HG03521 (cell line): ENCODE data around the gene JAG1.

Experiments used
- ATAC-seq: cut with Tn5 transposase; IDR thresholded peaks from one replicate; pipeline ENCODE4 v1.9.1; 2021; ENCODE audit warnings: mild to moderate bottlenecking, moderate library complexity; ENCODE audit not compliant: unreplicated experiment

Gene JAG1

GRCh38 chr20:10654630-10655029, 19.2 kb downstream of the JAG1 start:
- no peak for ATAC-seq

GRCh38 chr20:10654250-10654610, 19.6 kb downstream of the JAG1 start:
- ATAC-seq, result no peak

GRCh38 chr20:10653599-10654249, 20.1 kb downstream of the JAG1 start:
- no peak for ATAC-seq

GRCh38 chr20:10652660-10653261, 21.0 kb downstream of the JAG1 start:
- ATAC-seq, result no peak

- ATAC-seq, result no peak
These were observed 21.6 kb downstream of the JAG1 start for GRCh38 chr20:10652185-10652584.

- no peak for ATAC-seq
These were observed 22.4 kb downstream of the JAG1 start for GRCh38 chr20:10651227-10651990.

GRCh38 chr20:10649797-10650160, 24.0 kb downstream of the JAG1 start:
- no peak for ATAC-seq

- ATAC-seq, result no peak
These were observed 24.6 kb downstream of the JAG1 start for GRCh38 chr20:10649080-10649796.

GRCh38 chr20:10648651-10649050, 25.1 kb downstream of the JAG1 start:
- no peak for ATAC-seq

- no peak for ATAC-seq
These were observed 25.9 kb downstream of the JAG1 start for GRCh38 chr20:10647909-10648308.

GRCh38 chr20:10647471-10647870, 26.3 kb downstream of the JAG1 start:
- ATAC-seq, result no peak

- no peak for ATAC-seq
These were observed 26.8 kb downstream of the JAG1 start for GRCh38 chr20:10646886-10647420.

GRCh38 chr20:10646006-10646405, 27.8 kb downstream of the JAG1 start:
- no peak for ATAC-seq

GRCh38 chr20:10645205-10645570, 28.6 kb downstream of the JAG1 start:
- no peak for ATAC-seq

- ATAC-seq, result peak; percentile 45
These were observed 29.2 kb downstream of the JAG1 start for GRCh38 chr20:10644458-10645204.

- ATAC-seq, result no peak
These were observed 30.3 kb downstream of the JAG1 start for GRCh38 chr20:10643560-10643873.

GRCh38 chr20:10642856-10643559, 30.8 kb downstream of the JAG1 start:
- no peak for ATAC-seq

- no peak for ATAC-seq
These were observed 31.9 kb downstream of the JAG1 start for GRCh38 chr20:10641893-10642292.

- no peak for ATAC-seq
These were observed 32.3 kb downstream of the JAG1 start for GRCh38 chr20:10641467-10641866.

GRCh38 chr20:10640897-10641296, 32.9 kb downstream of the JAG1 start:
- no peak for ATAC-seq
